Caki2 (cell line): ENCODE measurements around the gene GSTO2. TPM values are rescaled to one million over a fixed set of nuclear protein-coding genes. Genes with fewer than 3 reads are reported as not detected.

Source experiments
- DNase-seq: peaks from one replicate; pipeline ENCODE4 v3.0.0-alpha.2; 2015; ENCODE audit warnings: low read depth
- in situ Hi-C: cut with HindIII; loops from 2 replicates; pipeline ENCODE4 v1.10.0; 2016; ENCODE audit warnings: low sequenced_read_pairs, low pct_unique_long_range_greater_than_20kb, mixed read lengths
- total RNA-seq: library from RNA; depleted of rRNA; stranded (reverse); fragments of >200 nt; shearing (Covaris generic); gene quantifications from 2 replicates; pipeline ENCODE4 v1.2.3, GENCODE V29; 2014; ENCODE audit warnings: low replicate concordance; rRNA removed

GSTO2 gene
- total RNA-seq, 1 experiment from 2014 or later, result 15.1 TPM

DNA sequence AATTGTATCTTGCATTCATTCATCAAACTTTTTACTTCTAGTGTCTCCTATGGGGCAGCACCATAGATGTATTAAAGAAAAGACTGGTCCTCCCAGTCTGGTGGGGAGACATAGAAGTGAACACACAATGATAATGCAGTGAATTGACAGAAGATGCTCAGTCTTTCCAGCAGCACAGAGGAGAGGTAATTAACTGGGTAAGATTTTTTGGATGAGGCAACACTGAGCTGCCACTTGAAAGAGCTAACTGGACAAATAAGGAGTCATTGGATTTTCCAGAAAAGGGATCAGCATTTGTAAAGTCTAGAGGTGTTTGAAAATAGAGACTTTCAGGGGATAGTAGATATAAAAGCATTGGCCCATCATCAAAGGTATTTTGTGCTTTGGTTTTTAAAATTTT, 76.5 kb downstream of the GSTO2 start:
- DNase-seq, result no peak
- in situ Hi-C loops, result no loop called here

DNA sequence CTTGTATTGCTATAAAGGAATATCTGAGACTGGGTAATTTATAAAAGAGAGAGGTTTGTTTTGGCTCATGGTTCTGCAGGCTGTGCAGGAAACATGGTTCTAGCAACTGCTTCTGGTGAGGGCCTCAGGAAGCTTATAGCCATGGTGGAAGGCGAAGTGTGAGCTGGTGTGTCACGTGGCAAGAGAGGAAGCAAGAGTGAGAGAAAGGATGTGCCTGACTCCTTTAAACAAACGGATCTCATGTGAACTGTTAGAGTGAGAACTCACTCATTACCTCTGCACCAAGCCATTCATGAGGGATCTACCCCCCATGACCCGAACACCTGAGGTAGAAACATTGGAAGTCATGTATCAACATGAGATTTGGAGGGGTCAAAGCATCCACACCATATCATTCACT, 77.0 kb downstream of the GSTO2 start:
- in situ Hi-C loops, result no loop called here
- DNase-seq, result no peak

DNA sequence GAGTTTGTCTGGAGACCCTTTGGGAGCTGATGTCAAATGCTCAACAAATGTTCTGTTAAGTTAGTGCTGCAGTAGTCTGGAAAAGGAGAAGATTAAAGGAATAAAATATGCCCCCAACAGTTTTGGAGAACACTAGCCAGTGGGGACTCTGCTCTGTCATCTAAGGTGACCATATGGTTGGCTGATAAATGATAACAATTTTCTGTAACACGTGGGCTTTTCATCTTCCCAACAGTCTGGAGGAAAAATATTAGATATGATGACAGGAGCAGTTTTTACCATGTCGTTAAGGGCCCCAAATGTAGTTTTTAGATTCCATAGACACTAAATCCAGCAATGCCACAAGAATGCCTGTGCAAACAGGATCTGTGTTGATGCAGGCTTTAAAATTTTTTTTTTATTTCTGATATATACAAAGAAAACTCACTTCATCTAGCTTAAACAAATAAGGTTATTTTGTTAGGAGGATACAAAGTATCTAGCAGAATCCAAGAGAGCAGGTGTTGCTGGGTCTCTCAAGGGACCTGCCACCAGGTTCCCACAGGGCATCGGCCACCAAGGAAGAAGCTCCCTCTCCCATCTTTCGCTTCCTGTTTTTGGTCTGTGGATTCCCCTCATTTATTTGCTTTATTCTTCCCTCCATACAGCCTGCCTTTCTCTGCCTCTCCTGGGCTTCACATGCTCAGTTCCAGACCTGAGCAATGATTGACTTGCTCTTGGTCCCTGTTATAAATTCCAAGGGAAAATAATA, 78.5 kb downstream of the GSTO2 start:
- in situ Hi-C loops, result no loop called here

DNA sequence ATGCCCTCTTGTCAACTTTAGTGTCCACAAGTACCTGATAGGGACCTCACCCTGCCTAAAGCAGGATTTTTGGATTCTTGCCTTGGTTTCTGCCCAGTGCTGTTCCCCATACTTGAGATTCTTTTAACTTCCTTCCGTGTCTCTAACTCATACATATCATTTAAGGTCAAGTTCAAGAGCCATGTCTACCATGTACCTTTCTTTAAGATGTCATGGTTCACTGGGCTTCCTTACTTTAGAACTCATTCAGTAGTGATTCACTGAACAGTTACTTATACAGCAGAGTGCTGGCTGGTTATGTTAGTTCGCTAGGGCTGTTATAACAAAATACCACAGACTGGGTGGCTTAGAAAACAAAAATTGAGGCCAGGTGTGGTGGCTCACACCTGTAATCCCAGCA, 79.6 kb downstream of the GSTO2 start:
- DNase-seq, result peak; percentile 19
- in situ Hi-C loops, result no loop called here

More for the DNA sequence above, 78.5 kb downstream of the GSTO2 start:
- DNase-seq, result no peak

DNA sequence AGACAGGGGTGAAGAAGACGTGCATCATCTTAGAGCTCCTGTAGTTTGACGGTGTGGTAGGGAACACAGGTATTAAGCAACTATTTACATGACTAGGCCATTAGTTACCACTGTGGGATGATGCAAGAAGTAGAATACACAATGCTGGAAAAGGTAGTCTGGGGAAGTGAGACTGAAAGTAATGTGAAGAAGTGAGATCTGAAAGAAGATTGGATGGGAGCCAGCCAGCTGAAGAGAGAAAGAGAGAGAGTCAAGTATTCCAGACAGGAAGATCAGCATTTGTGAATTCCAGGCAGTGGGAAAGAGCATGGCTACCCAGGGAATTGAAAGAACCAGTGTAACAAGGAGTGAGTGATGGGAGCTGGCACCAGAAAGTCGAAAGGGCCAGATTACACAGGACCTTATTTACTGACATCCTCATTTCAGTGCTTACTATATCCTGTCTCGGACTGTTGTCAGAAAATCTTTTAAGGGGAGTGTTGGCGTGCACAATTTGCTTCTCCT, 80.7 kb downstream of the GSTO2 start:
- DNase-seq, result peak; percentile 48

DNA sequence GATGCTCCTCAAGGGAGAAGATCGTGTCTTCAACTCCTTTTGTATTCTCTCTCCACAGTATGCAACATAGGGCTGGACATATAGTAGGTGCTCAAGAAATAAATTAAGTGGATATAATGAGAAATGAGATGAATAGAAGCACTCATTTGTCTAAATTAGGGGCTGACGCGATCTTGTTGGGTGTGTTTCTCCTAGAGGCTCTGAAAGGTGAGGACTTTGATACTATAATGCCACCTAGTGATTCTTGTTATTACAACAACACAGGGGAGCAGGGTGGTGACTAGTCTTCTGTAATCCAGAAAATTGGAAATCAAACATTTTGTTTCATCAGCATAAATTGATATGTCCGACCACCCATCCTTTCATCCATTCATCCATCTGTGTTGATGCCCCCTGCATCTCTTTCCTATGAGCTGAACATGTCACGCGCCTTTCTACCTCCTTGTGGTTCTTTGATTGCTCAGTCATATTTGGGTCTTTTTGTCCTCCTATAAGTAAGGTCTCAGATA, 81.2 kb downstream of the GSTO2 start:
- DNase-seq, result peak; percentile 61

More for the DNA sequence above, 80.7 kb downstream of the GSTO2 start:
- in situ Hi-C loops, result no loop called here

DNA sequence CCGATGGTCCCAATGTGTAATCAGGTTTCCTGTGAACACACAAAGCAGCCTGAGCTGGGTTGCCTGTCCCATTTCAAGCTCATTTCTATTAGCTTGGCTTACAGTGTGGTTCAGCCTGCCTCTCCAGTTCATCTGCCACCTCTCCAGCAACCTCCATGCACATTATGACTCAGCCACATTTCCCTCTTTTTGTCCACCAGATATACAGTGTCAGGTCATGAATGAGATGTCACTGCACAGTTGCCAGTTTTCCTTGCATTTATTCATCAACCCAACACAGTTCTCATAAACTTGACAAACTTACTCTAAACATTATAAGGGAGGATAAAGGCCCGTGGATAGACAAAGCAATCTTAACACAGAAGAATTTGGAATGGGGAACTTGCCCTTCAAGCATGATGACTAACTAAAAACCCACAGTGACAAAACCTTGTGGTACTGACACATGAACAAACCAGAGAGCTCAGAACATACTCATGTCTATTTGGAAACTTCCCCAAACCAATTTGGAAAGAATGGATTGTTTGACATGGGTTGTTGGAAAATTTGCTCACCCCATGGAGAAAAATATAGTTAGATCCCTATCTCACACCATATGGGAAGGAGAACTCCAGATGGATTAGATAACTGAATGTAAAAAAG, 82.2 kb downstream of the GSTO2 start:
- in situ Hi-C loops, result no loop called here
- no peak for DNase-seq

More for the DNA sequence above, 81.2 kb downstream of the GSTO2 start:
- in situ Hi-C loops, result no loop called here

DNA sequence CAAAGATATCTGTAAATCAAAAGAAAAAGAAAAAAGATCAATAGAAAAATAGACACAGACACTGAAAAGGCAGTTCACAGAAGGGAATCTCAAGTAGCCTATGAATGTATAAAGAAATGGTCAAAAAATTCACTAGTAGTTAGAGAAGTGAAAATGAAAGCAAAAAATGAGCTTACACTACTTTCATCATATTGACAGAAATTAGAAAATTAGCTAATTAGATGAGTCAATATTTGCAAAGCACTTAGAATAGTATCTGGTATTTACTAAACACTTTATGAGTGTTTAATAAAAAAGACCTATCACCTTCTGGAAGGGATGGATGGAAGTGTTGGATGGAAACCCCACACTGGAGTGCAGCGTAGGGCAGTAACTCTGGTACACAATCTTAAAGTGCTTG, 82.9 kb downstream of the GSTO2 start:
- in situ Hi-C loops, result no loop called here
- DNase-seq, result no peak

DNA sequence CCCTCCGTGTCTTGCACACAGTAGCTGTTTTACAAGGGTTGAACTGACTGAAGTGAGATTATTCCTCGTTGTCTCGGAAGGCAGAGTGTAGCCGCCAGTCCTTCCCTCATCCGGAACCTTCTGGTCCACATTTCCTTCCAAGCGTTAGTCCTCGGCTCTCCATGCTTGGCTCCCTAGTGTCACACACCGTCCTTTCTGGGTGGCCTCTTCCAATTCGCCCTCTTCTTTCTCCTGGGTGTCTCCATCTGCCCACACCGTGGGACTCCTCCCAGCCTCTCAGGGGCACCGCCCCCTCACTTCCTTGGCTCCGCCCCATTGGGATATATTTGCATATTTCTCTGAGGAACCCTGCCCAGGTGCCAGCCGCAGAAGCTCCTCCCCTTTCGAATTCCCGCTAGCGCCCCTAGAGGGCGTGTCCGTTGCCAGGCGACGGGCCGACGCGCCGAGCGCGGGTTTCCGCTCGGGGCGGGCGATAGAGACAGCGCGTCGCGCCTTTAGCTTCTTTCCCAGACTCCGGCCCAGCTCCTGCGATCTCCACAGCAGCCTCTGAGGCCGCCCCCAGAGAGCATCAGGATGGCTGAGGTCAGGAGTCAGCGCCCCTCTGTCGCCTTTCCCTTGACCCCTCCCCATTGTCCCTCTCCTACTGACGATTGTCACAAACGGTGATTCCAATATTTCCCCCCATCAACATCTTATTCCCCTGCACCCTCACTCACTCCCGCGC, 84.5 kb downstream of the GSTO2 start, which contains the start of gene CFAP58:
Gene CFAP58 (plus strand): TSS at position 509 of the 724 bp plus-strand sequence. CDS start 65 bp downstream, at position 574.
- in situ Hi-C loops, result no loop called here
- peak; percentile 95 for DNase-seq

Other genes with a start within 250 kb of the GSTO2 start
- 0.03 TPM in 1 of 2 replicates, not detected in the other for gene COL17A1, start 183.3 kb upstream of the GSTO2 start, total RNA-seq
- gene SFR1, start 147.0 kb upstream of the GSTO2 start, total RNA-seq, result 15.6 and 20.8 TPM in 2 replicates
- gene CFAP43, start 36.8 kb upstream of the GSTO2 start, total RNA-seq, result 1.1 and 2.7 TPM in 2 replicates
- gene GSTO1, start 14.3 kb upstream of the GSTO2 start, total RNA-seq, result 96.6 and 108 TPM in 2 replicates
- gene ITPRIP, start 69.3 kb downstream of the GSTO2 start, total RNA-seq, result 16.6 and 18.3 TPM in 2 replicates
- 0.07 TPM in 1 of 2 replicates, not detected in the other for gene CFAP58, start 84.6 kb downstream of the GSTO2 start, total RNA-seq